ENCODE measurements around the gene ZAP70.
A peak's percentile ranks its signal among the peaks of the same experiment; 100 is the strongest.

Gene ZAP70

GRCh38 chr2:97752342-97753334, 39.3 kb downstream of the ZAP70 start:
- no peak for DNase-seq (ENCODE audit: low read depth)

- DNase-seq (ENCODE audit: low read depth), result no peak
These were observed 41.4 kb downstream of the ZAP70 start for GRCh38 chr2:97754690-97755346.

GRCh38 chr2:97755491-97755890, 42.1 kb downstream of the ZAP70 start:
- DNase-seq (ENCODE audit: low read depth), result no peak

- DNase-seq (ENCODE audit: low read depth), result no peak
These were observed 43.7 kb downstream of the ZAP70 start for GRCh38 chr2:97757062-97757461.

- no peak for DNase-seq (ENCODE audit: low read depth)
These were observed 44.8 kb downstream of the ZAP70 start for GRCh38 chr2:97758131-97758705.

GRCh38 chr2:97759727-97760407, 46.5 kb downstream of the ZAP70 start:
- DNase-seq (ENCODE audit: low read depth), result no peak

GRCh38 chr2:97760480-97761049, 47.2 kb downstream of the ZAP70 start:
- DNase-seq (ENCODE audit: low read depth), result no peak

- DNase-seq (ENCODE audit: low read depth), result peak; percentile 24
These were observed 47.8 kb downstream of the ZAP70 start for GRCh38 chr2:97761192-97761591.

GRCh38 chr2:97763176-97763845, 49.9 kb downstream of the ZAP70 start:
- DNase-seq (ENCODE audit: low read depth), result no peak

GRCh38 chr2:97764559-97765263, 51.3 kb downstream of the ZAP70 start:
- DNase-seq (ENCODE audit: low read depth), result no peak

- no peak for DNase-seq (ENCODE audit: low read depth)
These were observed 52.6 kb downstream of the ZAP70 start for GRCh38 chr2:97765933-97766332.

GRCh38 chr2:97766567-97766966, 53.2 kb downstream of the ZAP70 start:
- DNase-seq (ENCODE audit: low read depth), result no peak

GRCh38 chr2:97769308-97769707, 55.9 kb downstream of the ZAP70 start:
- DNase-seq (ENCODE audit: low read depth), result no peak

- DNase-seq (ENCODE audit: low read depth), result no peak
These were observed 56.3 kb downstream of the ZAP70 start for GRCh38 chr2:97769711-97770110.

- DNase-seq (ENCODE audit: low read depth), result no peak
These were observed 57.1 kb downstream of the ZAP70 start for GRCh38 chr2:97770445-97770844.

- DNase-seq (ENCODE audit: low read depth), result no peak
These were observed 61.0 kb downstream of the ZAP70 start for GRCh38 chr2:97774425-97774824.

GRCh38 chr2:97775074-97775473, 61.7 kb downstream of the ZAP70 start:
- no peak for DNase-seq (ENCODE audit: low read depth)

- DNase-seq (ENCODE audit: low read depth), result no peak
These were observed 65.8 kb downstream of the ZAP70 start for GRCh38 chr2:97779141-97779540.

GRCh38 chr2:97781981-97782380, 68.6 kb downstream of the ZAP70 start:
- no peak for DNase-seq (ENCODE audit: low read depth)

GRCh38 chr2:97784953-97785352, 71.6 kb downstream of the ZAP70 start:
- no peak for DNase-seq (ENCODE audit: low read depth)

GRCh38 chr2:97785818-97786217, 72.4 kb downstream of the ZAP70 start:
- no peak for DNase-seq (ENCODE audit: low read depth)
